ENCODE results near the gene BTD.

- TF ChIP-seq EZH2 (IDR thresholded peaks at IDR 0.05; ENCODE audit: borderline replicate concordance, low read depth, low read length, severe bottlenecking): no peak
- TF ChIP-seq CTCF (IDR thresholded peaks at IDR 0.05; ENCODE audit: borderline replicate concordance, extremely low read depth, low read length, poor library complexity, severe bottlenecking): no peak
Measured at GRCh38 chr3:15659254-15659975, 57.9 kb downstream of the BTD start.

Measured in DND-41 (cell line).